ENCODE data around the gene IER3IP1. TPM values are rescaled to one million over a fixed set of nuclear protein-coding genes. Genes with fewer than 3 reads are reported as not detected.

Gene IER3IP1
- total RNA-seq, 1 experiment from 2014 or later = 8.8 TPM

GRCh38 chr18:47180765-47181164, 4.6 kb upstream of the IER3IP1 start:
- TF ChIP-seq EZH2 (IDR thresholded peaks at IDR 0.05; ENCODE audit: low read depth) = no peak
- TF ChIP-seq, protein P1, sequence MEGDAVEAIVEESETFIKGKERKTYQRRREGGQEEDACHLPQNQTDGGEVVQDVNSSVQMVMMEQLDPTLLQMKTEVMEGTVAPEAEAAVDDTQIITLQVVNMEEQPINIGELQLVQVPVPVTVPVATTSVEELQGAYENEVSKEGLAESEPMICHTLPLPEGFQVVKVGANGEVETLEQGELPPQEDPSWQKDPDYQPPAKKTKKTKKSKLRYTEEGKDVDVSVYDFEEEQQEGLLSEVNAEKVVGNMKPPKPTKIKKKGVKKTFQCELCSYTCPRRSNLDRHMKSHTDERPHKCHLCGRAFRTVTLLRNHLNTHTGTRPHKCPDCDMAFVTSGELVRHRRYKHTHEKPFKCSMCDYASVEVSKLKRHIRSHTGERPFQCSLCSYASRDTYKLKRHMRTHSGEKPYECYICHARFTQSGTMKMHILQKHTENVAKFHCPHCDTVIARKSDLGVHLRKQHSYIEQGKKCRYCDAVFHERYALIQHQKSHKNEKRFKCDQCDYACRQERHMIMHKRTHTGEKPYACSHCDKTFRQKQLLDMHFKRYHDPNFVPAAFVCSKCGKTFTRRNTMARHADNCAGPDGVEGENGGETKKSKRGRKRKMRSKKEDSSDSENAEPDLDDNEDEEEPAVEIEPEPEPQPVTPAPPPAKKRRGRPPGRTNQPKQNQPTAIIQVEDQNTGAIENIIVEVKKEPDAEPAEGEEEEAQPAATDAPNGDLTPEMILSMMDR (conservative IDR thresholded peaks at IDR 0.05) = no peak
- DNase-seq = no peak
- H3K4me1 ChIP-seq (replicated peaks; ENCODE audit: insufficient read depth) = no peaks in the 10 kb centered on the region
- H4K20me1 ChIP-seq (ENCODE audit: insufficient read depth) = no peaks in the 10 kb centered on the region
- H3K36me3 ChIP-seq (ENCODE audit: low read depth) = no peaks in the 10 kb centered on the region
- H3K4me2 ChIP-seq = no peak overlapping the region
- no peaks in the 10 kb centered on the region for H3K27me3 ChIP-seq (ENCODE audit: insufficient read depth, low read depth)
- intact Hi-C loops (cut with micrococcal nuclease; ENCODE audit: unreplicated experiment) = no loop called here
- no peak overlapping the region for H3K27ac ChIP-seq
- H3K9me2 ChIP-seq (ENCODE audit: insufficient read depth) = no peaks in the 10 kb centered on the region
- H3K4me3 ChIP-seq = no peak overlapping the region
- CTCF ChIA-PET = no interaction called here
- H3F3A ChIP-seq (ENCODE audit: insufficient read depth, low read depth) = no peaks in the 10 kb centered on the region
- POLR2A ChIA-PET (ENCODE audit: unreplicated experiment) = no interaction called here
- peaks cover 4% of the 10 kb centered on the region; the same call in 1 of the 2 replicates for H3K9me3 ChIP-seq (ENCODE audit: insufficient read depth, low read depth)
- peaks cover 3% of the 10 kb centered on the region for H3K79me2 ChIP-seq (ENCODE audit: low read depth)
- BruUV-seq (replicated peaks) = no TSS peak
- H2AFZ ChIP-seq = no peak overlapping the region

DNA sequence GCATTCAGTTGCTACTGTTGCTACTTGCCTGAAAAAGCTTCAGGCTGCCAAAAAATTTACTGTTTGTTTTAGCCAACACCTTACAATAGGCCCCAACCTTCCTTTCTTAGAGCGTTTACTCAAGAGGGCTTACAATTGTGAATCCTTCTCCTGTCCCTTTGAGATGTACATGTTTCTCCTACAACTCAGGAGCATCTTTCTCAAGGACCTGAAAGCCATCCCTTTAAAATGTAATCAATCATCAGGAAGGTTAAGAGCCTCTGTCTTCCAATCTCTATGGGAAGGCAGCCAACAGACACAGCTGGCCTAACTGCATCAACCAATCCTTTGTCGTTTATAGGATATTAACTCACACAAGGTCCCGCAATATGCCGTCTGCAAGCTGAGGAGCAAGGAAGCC, 3.4 kb upstream of the IER3IP1 start:
- Histone ChIP-seq H3K79me2 (ENCODE audit: low read depth) (peaks cover 16% of the 10 kb centered on the region), H3K27me3 (ENCODE audit: insufficient read depth, low read depth) (no peaks in the 10 kb centered on the region), H2AFZ (no peak overlapping the region), H3F3A (ENCODE audit: insufficient read depth, low read depth) (peaks cover 9% of the 10 kb centered on the region; the same call in 1 of the 2 replicates), H3K36me3 (ENCODE audit: low read depth) (no peaks in the 10 kb centered on the region), H3K4me3 (no peak overlapping the region), H3K4me1 (replicated peaks; ENCODE audit: insufficient read depth) (peaks cover 7% of the 10 kb centered on the region), H4K20me1 (ENCODE audit: insufficient read depth) (peaks cover under 1% of the 10 kb centered on the region; the same call in 1 of the 2 replicates), H3K4me2 (no peak overlapping the region), H3K27ac (no peak overlapping the region), H3K9me2 (ENCODE audit: insufficient read depth) (no peaks in the 10 kb centered on the region), H3K9me3 (ENCODE audit: insufficient read depth, low read depth) (no peaks in the 10 kb centered on the region)
- no peak for DNase-seq
- ChIA-PET POLR2A (ENCODE audit: unreplicated experiment) (no interaction called here), CTCF (no interaction called here)
- intact Hi-C loops (cut with micrococcal nuclease; ENCODE audit: unreplicated experiment) = no loop called here
- BruUV-seq (replicated peaks) = no TSS peak
- TF ChIP-seq, protein P1 (conservative IDR thresholded peaks at IDR 0.05) = no peak
- TF ChIP-seq EZH2 (IDR thresholded peaks at IDR 0.05; ENCODE audit: low read depth) = no peak

DNA sequence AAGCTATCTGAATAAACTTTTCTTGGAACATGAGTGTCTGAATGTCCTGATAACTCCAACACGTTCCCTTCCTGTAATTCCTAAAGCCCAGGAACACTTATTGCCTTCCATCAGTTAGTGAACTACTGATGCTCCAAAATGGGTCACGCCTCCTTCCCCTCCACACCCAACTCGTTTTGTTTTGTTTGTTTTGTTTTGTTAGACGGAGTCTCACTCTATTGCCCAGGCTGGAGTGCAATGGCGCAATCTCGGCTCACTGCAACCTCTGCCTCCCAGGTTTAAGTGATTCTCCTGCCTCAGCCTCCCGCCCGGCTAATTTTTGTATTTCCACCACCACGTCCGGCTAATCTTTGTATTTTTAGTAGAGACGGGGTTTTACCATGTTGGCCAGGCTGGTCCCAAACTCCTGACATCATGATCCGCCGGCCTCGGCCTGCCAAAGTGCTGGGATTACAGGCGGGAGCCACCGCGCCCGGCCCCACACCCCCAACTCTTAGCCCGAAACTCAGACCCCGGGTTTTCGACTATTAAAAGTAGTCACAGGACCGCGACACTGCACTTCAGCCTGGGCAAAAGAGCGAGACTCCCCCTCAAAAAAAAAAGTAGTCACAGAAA, 774 bp downstream of the IER3IP1 start:
- Histone ChIP-seq H3K9me2 (ENCODE audit: insufficient read depth) (no peaks in the 10 kb centered on the region), H3K36me3 (ENCODE audit: low read depth) (0 out of 2 replicates have a peak, but pooled peaks cover 11% of the 10 kb centered on the region), H3K27ac (peak overlapping the region; percentile 74), H3K27me3 (ENCODE audit: insufficient read depth, low read depth) (no peaks in the 10 kb centered on the region), H2AFZ (peak overlapping the region; percentile 99), H3F3A (ENCODE audit: insufficient read depth, low read depth) (peaks cover 9% of the 10 kb centered on the region), H4K20me1 (ENCODE audit: insufficient read depth) (peaks cover 4% of the 10 kb centered on the region; the same call in 1 of the 2 replicates), H3K4me1 (replicated peaks; ENCODE audit: insufficient read depth) (peaks cover 14% of the 10 kb centered on the region), H3K79me2 (ENCODE audit: low read depth) (peaks cover 56% of the 10 kb centered on the region), H3K4me2 (peak overlapping the region; percentile 99), H3K9me3 (ENCODE audit: insufficient read depth, low read depth) (no peaks in the 10 kb centered on the region), H3K4me3 (peak overlapping the region; percentile 94)
- BruUV-seq (replicated peaks) = TSS peak; percentile 57
- intact Hi-C loops (cut with micrococcal nuclease; ENCODE audit: unreplicated experiment) = no loop called here
- ChIA-PET CTCF (no interaction called here), POLR2A (ENCODE audit: unreplicated experiment) (no interaction called here)
- DNase-seq = no peak
- TF ChIP-seq, protein P1 (conservative IDR thresholded peaks at IDR 0.05) = no peak
- TF ChIP-seq EZH2 (IDR thresholded peaks at IDR 0.05; ENCODE audit: low read depth) = no peak
